NCI-H460 (cell line): ENCODE data around the gene TCF7L1. TPM values are rescaled to one million over a fixed set of nuclear protein-coding genes. Genes with fewer than 3 reads are reported as not detected.
"Not testable (repeated sequence)": the region's sequence is repeated elsewhere in the genome, so short reads cannot be mapped to it uniquely, and the experiment has no call there.

ENCODE experiments used
- DNase-seq: peaks from one replicate; pipeline ENCODE4 v3.0.0-alpha.2; 2016; ENCODE audit warnings: low read depth; ENCODE audit errors: extremely low read depth
- total RNA-seq: library from RNA; depleted of rRNA; stranded (reverse); fragments of >200 nt; shearing (Covaris generic); gene quantifications from 2 replicates; pipeline ENCODE4 v1.2.3, GENCODE V29; 2014

Gene TCF7L1
- total RNA-seq, 1 experiment from 2014 or later = 0.12 TPM

DNA sequence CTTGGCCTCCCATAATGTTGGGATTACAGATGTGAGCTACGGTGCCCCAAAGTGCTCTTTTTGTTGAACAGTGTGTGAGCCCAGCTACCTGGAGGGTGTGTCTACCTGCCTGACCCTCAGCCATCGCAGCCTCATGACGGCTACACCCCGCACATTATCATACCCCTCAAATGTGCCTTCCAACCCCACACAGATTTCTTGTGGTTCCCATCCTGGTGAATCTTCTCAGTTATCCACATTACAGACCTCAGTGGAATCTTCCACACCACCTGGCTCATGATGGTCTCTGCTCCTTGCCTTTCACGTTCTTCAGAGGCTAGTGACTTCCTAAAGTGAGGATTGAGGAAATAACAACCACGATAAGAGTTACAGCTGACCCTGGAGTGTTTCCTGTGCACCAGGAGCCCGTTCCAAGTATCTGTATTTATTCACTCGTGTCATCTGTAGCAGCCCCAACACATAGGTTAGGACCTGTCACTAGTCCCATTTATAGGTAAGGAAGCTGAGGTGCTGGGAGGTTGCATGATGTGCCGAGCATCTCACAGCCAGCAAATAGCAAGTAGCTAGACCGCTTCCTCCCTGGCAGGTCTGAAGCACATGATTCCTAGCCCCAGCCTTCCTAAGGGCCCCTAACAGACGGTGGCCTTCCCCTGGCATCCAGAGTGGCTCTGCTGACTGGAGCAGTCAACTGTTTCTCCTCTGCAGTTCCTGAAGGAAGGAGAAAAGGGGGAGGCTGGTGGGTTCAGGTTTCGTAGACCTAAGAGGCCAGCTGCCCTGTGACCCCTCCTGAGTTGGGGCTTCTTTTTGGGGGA, 47.3 kb downstream of the TCF7L1 start:
- no peak for DNase-seq

DNA sequence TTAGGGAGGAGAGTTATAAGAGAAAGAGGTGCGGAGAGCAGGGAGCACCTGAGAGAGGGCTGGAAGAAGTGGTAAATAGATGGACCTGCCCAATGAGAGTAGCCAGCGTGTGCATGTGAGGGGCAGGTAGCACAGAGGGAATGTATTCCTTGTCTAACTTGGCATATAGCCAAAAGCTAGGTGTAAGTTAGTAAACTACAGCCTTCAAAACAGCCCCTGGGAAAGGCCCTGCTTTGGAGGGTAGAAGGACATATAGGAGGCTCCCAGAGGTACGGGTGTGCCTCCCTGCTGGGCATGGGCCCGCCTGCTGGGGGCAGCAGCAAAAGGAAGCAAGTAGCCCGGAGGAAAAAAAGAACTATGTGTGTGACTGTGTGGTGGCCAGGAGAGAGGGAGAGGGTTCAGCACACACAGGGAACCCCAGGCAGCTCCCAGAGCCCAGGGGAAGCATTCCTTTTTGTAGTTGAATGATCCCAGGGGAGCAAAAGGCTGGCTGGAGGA, 48.0 kb downstream of the TCF7L1 start:
- DNase-seq = no peak

DNA sequence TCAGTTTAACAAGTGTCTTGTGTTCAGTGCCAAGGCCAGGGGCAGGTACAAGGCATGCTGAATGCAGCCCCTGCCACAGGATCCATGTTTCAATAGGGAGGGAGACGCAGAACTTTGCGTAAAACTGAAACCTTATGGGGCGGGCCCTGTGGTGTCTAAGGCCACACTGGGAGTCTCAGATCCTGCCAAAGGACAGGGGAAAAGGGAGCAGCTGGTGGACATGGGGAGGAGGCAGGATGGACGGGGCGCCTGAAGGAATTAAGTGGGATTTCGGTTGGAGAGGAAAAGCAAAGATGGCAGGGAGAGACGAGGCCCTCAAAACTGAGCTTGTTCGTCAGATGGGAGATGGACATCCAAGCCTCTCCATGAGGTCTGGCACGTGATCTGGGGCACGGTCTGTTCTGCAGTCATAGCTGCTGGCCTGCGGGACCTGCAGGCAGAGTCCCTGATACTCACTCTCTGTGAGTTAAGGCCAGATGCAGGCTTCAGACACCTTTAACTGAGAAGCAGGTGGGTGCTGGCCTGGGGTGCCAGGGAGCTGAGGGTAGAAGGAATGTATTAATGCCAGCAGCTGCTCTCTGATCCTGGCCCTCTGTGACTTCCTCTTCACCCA, 48.8 kb downstream of the TCF7L1 start:
- DNase-seq = no peak

DNA sequence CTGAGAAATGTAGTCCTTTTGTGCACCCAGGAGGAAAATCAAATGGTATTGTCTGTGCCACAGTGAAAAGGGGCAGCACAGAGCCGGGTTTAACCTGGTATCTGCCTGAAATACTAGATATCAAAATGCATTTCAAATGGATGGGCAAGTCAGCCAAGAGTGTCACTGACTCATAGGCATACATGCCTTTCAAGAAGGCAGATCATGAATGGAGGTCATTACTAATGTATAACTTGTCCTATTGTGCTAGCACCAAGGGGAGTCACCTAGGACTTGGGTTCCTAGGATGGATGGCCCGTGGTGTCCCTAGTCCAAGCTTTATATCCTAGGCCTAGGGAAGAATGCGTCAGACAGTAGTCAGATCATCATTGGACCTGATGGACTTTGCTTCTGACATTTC, 49.9 kb downstream of the TCF7L1 start:
- no peak for DNase-seq

DNA sequence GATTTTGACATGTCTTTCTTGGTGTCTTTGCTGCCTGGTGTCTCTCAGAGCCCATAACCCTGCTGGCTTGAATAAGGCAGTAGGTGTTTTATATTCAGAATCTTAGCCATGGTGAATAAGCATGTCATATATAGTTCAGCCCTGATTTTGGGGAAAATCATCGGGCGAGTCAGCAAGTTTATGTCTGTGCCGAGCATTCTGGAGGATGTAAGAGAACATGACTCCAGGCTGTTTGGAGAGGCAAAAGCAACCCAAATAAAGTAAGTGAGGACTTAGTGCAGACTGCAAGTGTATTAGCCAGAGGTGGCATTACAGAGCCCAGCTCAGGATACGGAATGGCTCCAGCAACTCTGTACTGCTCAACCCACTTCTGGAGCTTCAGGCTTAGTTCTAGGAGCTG, 50.3 kb downstream of the TCF7L1 start:
- no peak for DNase-seq

DNA sequence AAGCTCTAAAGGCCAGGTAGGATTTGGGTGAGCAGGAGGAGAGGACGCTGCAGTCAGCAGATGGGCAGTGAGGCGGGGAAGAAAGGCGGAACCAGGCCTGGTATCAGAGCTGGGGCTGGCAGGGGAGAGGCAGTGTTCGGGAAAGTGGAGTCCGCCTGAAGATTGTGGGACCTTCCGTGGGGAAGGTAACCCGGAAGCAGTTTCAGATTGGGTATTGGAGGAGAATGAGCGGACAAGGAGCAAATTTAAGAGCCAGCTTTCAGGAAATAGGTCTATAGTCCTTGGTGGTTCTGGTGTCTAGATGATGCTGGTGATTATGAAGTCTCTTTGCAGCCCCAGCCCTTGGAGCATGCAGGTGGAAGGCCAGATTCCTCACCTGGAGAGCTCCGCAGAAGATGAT, 51.0 kb downstream of the TCF7L1 start:
- no peak for DNase-seq

DNA sequence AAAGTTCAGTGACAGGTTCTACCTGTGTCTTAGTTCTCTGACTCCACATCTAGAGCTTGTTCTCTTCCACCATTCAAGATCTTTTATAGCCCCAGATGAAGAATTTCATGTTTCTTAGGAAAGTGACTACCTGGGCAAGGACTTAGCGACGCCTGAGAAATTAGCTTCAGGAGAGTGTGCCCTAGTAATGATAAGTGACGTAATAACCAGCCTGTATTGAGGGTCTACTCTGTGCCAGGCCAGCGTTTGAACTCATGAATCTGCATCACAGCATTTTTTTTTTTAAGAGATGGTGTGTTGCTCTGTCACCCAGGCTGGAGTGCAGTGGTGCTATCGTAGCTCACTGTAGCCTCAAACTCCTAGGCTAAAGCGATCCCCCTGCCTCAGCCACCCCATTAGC, 51.8 kb downstream of the TCF7L1 start:
- no peak for DNase-seq

DNA sequence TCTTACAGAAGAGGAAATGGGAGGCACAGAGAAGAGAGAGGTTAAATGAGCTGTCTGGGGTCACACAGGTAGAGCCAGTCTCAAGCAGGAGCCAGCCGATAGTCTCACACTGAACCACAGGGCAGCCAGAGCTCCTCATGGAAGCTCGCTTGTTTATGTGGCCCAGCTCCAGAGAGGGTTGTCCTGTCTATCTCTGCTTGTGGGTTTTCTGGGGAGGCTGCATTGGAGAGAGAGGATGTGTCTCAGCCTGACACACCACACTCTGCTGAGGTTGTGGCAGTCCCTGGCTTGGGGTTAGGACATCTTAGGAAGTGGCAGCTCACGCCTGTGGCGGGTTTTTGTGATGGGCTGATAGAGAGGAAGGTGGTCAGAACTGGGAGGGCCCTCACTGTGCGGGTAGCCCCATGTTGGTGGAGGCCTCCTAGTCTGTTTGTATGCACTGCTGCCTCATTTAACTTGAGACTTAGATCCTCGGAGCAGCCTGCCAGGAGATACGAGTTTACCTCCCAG, 52.3 kb downstream of the TCF7L1 start:
- DNase-seq = no peak

DNA sequence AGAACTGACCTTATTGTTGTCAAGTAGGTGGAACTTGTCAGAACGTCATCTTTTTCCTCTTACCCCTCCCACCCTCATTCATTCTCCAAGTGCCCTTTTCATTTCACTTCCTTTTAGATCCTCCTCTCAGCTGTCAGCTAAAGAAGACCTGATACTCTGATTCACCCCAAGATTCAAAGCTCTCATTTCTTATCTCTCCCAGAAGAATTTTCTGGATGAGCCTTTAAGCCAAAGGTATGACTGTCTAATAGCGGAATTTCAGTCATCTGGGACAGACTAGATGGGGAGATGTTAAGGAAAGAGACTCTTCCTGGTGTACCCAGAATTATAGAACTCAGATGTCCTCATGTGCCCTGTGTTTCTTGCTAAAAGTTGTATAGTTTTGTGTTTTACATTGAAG, 53.9 kb downstream of the TCF7L1 start:
- no peak for DNase-seq

DNA sequence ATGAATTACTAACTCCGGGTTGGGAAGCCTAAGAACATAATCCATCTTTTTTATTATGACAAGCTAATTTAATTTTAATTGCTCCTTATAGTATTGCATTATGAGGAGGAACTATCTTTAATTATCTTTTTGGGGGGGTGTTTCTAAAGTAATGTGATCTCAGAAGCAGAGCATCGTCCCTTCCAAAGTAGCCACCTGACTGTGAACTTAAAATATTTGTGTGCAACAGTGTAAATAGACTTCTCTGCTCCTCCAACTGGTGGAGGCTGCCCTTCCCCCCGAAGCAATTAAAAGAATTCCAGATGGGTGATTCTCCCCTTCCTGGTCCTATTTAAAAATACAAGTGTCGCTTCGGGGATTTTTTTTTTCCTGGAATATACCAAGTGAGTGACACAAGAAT, 55.7 kb downstream of the TCF7L1 start:
- DNase-seq = no peak

DNA sequence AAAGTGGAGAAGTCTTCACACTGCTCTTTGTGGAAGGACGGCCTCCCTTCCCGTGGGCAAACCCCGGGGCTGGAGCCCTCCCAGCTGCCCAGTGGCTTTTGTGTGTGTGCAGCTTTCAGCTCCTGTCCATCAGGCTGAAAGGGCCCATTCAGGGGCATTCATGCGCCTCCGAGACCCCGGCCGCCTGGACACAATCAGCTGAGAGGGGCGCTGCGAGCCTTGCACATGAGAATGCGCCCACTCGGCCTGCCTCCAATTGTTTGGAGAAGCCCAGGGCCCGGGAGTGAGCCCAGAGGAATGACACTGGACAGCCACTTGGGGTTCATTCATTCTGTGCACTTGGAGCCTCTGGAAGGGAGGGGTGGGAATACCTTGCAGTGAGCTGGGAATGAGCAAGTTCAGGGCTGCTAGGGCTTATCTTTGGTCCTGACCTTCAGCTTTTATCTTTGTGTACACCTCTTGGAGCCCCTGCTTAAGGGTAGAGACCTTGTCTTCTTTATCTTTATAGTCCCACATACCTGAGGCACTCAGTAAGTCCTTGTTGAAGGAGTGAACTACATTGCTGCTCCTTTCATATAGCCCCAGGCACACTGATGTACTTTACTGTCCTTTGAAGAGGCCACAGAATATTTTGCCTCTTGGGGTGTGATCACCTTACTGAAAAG, 56.5 kb downstream of the TCF7L1 start:
- no peak for DNase-seq

DNA sequence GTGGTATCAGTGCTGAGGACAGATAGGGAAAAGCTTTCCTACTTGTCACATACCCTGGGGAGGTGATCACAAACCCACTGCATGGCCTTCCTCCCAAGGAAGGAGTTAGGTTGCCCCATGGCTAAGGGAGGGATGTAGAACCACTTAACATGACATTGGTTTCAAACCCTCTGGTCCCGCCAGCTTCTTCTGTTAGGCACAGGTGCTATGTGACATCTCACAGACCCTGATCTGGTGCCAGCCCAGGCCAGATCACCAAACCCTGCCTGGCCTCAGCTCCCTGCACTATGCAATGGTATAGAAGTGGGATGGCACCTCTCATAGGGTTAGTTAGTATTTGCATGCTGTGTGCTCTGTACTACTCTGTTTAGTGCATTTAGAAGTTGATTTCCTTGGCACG, 58.0 kb downstream of the TCF7L1 start:
- no peak for DNase-seq

DNA sequence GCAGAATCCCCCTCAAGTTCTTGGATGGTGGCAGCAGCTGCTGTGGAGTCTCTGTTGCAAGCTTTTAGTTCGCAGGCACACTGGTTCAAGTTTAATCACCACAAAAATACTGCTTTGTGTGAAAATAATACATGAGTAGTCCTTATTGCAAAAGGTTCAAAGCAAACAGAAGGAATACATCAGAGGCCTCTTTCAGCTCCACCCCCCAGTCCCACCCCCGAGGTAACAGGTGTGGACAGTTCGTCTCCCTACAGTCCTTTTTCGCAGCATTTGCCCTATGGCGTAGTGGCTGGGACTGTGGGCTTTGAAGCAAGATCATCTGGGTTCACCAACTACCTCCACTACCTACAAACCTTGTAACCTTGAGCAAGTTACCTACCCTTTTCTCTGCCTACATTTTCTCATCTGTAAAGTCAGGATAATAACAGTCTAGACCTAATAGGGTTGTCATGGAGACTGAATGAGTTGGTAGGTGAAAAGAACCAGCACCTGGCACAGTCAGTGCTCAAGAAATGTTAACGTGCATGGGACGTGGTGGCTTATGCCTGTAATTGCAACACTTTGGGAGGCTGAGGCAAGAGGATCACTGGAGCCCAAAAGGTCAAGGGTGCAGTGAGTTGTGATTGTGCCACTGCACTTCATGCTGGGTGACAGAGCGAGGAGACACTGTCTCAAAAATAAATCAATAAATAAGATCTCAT, 61.7 kb downstream of the TCF7L1 start:
- no peak for DNase-seq

DNA sequence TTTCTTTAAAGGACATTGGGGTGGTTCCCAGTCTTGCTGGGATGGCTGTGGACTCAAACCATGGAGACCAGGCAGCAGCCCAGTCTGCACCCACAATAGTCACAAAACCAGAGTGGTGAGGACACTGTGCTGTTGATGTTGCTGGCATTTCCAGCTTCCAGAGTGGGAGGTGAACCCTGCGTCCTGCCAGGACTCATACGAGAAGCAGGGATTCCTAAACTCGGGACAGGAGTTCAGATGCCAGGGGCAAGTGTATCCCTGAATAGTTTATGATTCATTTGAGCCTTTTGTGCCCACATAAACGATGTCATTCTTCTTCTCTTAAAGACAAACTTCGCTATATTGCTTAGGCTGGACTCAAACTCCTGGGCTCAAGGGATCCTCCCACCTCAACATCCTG, 62.8 kb downstream of the TCF7L1 start:
- DNase-seq = no peak

DNA sequence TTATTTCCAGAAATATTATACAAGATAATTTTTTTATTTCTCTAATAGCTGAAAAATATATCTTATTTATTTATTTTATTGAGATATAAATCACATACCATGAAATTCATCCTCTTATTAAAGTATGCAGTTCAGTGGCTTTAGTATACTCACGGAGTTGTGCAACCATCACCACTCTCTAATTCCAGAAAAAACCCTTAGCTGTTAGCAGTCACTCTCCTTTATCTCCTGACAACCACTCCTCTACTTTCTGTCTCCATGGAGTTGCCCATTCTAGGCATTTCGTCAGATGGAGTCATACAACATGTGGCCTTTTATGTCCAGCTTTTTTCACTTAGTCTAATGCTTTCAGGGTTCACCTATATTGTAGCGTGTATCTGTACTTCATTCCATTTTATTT, 66.5 kb downstream of the TCF7L1 start:
- DNase-seq = no peak

DNA sequence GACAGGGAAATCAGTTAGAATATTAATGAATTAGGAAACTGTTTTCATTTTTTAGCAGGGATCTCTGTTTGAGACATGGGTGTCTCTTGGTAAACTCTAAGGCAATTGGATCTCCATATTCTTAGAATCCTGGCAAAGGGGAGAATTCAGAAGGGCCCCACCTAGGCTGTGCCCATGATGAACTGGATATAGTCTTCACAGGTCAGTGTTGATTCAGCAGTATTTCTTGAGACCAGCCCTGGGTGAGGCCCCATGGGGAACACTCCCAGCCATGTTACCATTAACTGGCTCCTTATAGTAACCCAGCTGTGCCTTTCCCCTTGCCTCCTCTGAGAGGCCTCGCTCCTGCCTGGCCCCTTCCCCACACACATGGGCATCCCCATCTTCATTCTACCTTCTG, 76.7 kb downstream of the TCF7L1 start:
- no peak for DNase-seq

DNA sequence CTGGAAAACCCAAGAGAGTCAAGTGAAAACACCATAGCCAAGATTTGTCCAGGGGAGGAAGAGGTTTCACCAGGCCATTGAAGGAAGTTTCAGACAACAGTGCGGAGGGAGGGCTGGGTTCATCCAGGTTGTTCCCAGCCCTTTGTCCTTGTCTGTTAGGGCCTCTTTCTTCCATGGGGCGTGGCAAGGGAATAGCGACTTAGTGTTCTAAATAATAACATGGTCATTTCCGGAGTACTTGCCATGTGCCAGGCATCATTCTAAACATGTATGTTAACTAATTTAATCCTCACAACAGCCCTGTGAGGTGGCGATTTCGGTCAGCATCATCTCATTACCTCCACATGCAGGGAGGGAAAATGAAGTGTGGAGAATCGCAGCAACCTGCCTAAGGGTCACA, 77.3 kb downstream of the TCF7L1 start:
- no peak for DNase-seq

DNA sequence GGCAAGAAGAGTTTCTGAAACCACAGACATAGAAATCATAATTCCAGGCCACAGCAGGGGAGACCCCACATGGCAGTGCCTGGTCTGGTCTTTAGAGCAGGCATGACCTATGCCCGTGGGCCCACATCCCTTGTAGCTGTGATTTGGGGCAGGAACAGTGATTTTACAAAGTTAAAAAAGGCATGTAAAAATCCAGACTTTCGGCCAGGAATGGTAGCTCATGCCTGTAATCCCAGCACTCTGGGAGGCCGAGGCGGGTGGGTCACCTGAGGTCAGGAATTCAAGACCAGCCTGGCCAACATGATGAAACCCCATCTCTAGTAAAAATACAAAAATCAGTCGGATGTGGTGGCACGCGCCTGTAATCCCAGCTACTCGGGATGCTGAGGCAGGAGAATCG, 78.4 kb downstream of the TCF7L1 start:
- DNase-seq = not testable (repeated sequence)

DNA sequence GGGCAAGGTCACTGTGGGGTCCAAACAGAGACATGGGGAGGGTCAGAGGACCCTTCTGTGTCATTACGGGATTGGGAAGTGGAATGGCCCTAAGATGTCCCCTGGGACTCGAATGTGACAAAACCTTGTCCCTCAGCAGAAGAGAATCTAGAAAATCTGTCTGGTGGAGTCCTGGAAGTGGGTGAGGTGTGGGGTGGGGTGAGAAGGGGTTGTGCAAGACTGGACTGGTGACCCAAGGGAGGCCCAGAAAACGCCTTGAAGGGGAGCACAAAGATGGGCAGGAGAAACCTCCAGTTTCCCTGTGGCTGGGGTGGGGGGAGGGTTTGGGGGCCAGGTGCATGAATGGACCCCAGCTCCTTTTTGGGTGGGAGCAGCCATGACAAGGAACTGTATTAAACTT, 79.6 kb downstream of the TCF7L1 start:
- no peak for DNase-seq

DNA sequence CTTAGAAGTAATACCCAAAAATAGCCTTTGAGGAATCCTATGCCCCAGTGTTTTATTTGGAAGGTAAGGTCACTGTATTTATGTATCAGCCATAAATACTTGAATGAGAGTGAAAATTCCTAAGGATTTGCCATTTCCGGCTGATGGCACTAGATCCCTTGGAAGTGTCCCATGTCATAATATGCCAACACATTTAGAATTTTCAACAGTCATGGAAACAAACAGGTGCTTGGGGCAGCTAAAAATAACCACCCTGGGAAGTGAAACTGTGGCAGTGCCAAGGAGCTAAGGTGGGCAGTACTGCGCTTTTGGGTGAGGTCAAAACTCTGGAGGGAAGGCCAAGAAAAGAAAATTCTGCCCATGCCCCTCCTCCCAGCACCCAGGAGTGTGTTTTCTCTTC, 80.2 kb downstream of the TCF7L1 start:
- DNase-seq = no peak

DNA sequence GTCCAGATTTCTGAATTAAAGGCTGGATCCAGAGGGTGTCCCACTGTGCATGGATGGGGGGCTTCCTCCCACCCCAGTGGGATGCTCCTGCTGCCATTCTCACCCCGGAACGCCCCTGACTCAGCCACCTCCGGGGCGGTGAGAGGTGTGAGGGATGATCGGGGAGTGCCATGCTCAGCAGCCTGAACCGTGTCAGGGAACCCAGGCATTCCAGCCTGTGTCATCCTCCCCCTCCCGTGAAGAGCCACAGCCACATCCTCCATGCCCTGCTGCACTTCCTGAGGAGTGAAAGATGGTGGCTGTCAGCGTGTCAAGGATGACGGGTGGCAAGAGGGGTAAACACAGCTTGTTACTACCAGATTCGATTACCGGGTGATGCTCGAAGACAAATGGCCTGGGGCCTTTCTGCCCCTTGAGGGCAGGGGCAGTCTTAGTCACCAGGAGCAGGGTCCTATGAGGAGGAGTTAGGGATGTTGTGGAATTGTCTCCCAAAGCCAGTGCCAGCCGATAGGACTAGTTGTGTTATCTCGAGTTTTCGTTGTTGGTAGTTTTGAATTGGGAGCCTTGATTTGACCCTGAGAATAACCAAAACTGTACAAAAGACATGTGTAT, 80.8 kb downstream of the TCF7L1 start:
- no peak for DNase-seq
